Activated T-cell treated with anti-CD3 and anti-CD28 coated beads, Interleukin-2, amount 50 U/mL, for 48 hours (primary cell): ENCODE measurements around the gene CLTB.

Source experiments
- DNase-seq, 2 experiments: peaks; one replicate each; pipeline ENCODE4 v3.0.0-alpha.2; 2020

Gene CLTB

GRCh38 chr5:176379881-176380280 lies 36.5 kb downstream of the CLTB start:
- no peak for DNase-seq

- DNase-seq: no peak
Measured at GRCh38 chr5:176373100-176373818, 43.1 kb downstream of the CLTB start.

GRCh38 chr5:176371621-176372539 lies 44.5 kb downstream of the CLTB start:
- no peak for DNase-seq

- no peak for DNase-seq
Measured at GRCh38 chr5:176369934-176370711, 46.2 kb downstream of the CLTB start.

GRCh38 chr5:176368726-176369125 lies 47.6 kb downstream of the CLTB start:
- DNase-seq: no peak

GRCh38 chr5:176366232-176366894 lies 50.0 kb downstream of the CLTB start:
- DNase-seq: no peak

- DNase-seq: peak; percentile 69 to 78
Measured at GRCh38 chr5:176365351-176366231, 50.7 kb downstream of the CLTB start, which contains the start of gene ARL10. ARL10 (plus strand) TSS chr5:176365487; CDS start chr5:176365564, 77 bp downstream.

- no peak for DNase-seq
Measured at GRCh38 chr5:176364765-176365350, 51.5 kb downstream of the CLTB start.

- DNase-seq: no peak
Measured at GRCh38 chr5:176362233-176362490, 54.2 kb downstream of the CLTB start.

- DNase-seq: peak; percentile 95 to 96
Measured at GRCh38 chr5:176361437-176362232, 54.7 kb downstream of the CLTB start, which contains the start of gene KIAA1191. KIAA1191 (minus strand) TSS chr5:176361764; CDS start chr5:176359508, 2,256 bp downstream.

GRCh38 chr5:176360894-176361436 lies 55.4 kb downstream of the CLTB start:
- no peak for DNase-seq

- no peak for DNase-seq
Measured at GRCh38 chr5:176359658-176360057, 56.7 kb downstream of the CLTB start.

GRCh38 chr5:176356179-176356566 lies 60.2 kb downstream of the CLTB start:
- DNase-seq: no peak

GRCh38 chr5:176355400-176356178 lies 60.8 kb downstream of the CLTB start:
- no peak for DNase-seq

GRCh38 chr5:176353533-176353932 lies 62.8 kb downstream of the CLTB start:
- DNase-seq: no peak

GRCh38 chr5:176352116-176352878 lies 64.0 kb downstream of the CLTB start:
- no peak for DNase-seq

GRCh38 chr5:176350416-176350815 lies 65.9 kb downstream of the CLTB start:
- no peak for DNase-seq

GRCh38 chr5:176342766-176343458 lies 73.4 kb downstream of the CLTB start:
- no peak for DNase-seq
